HG03571 (cell line): ENCODE data around the gene SKOR1.

Source experiments
- ATAC-seq: cut with Tn5 transposase; IDR thresholded peaks from one replicate; pipeline ENCODE4 v1.9.1; 2021; ENCODE audit not compliant: unreplicated experiment

SKOR1 gene

DNA sequence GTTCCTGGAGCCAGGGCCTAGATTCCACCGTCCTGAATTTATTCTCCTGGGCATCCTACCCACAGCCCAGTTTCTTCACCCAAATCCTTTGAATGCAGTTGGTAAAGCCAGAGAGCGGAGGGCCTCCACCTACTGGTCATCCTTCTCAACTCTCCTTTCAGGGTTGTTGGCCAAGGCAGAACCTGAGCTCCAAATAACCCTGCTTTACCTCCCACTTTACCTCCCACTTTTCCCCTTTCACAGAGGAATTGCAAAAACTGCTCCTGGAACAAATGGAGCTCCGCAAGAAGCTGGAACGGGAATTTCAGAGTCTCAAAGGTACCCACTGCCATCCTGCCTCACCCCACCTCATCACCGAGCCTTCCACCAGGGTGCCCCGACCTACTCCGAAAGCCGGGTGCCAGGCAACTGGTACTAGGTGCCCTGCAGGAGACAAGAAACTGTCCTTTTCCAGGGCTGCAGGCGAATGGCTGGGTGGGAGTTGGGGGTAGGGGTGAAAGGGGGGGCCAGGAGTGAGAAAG, 6.8 kb downstream of the SKOR1 start:
- no peak for ATAC-seq

DNA sequence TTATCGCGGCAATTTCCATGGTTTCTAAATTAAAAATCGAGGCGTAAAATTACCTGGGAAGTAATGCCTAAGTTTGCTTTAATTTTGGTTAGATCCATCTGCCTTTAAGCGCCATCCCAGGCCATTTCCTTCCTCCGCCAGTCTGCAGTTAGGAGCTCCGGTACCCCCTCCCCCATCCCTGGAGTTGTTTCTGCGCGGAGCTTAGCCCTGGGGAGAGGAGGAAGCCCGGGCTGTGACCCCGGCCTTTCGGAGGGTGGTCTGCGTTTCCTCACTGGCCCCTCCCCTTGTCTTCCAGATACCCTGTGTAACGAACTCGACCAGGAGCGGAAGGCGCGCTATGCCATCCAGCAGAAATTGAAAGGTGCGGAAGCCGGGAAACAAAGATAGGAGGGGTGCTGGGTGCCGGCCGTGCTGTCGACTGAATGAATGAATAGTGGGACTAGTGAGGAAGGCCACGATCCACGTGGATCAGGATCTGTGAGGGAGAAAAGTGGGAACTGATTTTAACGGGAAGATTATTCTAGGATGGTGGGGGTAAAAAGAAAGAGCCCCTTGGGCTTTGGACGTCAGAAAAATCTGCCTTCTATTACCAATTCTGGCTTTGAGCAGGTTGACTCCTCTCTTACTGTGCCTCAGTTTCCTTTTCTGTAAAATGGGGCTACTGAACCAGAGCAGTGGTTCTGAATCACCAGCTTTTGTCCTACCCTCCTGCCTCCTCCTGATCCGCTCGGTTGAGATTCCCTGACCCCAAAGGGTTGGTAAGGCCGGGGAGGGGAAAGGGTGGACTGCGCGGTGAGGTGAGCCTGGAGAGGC, 7.8 kb downstream of the SKOR1 start:
- no peak for ATAC-seq

DNA sequence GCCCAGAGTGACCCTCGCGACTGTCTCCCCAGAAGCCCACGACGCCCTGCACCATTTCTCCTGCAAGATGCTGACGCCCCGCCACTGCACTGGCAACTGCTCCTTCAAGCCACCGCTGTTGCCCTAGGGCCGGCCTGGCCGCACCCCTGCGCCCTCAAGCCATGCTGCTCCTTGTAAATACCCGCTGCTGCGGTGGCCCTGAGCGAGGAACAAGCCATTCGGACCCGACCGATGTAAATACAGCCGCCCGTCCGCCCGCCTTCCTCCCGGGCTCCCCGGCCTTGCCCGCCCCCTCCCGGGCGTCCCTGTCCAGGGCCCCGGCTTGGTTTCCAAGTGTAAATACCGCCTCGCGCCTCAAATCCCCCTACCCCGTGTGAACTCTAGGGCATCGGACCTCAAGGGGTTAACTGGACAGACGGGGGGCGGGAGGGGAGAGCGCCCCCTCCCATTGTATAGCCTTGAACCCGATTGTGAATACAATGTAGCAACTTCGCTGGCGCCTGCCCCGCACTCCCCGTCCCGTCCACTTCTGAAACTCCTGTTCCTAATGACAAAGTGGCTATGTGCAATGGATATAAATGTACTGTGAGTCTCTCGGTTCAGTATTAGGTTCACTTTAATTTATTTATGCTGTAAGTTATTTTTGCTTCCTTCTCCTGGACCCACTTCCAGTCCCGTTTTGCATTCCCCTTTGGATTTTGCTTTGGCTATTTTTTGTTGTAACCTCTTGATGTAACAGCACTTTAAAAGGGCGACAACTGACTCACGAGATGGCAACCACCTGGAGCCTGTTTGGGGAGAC, 8.6 kb downstream of the SKOR1 start:
- no peak for ATAC-seq

DNA sequence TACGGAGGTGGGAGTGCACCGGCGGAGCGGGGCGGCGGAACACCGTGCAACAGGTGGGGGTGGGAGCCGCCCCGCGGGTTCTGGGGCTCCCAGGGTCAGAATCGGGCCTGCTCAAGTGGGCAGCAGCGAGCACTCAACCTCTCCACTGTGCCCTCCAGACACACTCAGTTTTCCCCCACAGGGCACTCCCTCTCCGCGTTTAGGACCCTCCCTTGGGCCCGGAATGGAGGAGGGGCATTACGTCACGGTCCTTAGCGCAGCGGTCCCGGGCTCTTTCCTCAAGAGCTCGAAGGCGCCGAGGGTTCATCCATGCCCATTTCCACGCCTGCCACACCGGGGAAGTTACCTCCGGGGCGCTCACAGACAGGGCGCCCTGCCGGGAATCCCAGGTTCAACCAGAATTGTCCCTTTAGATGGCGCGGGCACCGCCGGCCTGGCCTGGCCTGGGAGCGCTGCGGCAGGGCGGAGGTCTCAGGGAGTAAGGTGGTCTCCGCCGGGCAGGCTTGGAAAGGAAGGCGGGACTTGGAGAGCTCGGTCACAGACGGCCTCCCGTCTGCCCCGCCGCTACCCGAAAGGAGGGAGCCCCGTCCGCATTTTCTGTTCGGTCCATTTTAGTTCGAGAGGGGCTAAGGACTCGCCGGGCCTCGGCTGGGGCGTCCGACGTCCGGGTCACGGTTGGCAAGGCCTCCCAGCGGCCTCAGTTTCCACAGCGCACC, 9.4 kb downstream of the SKOR1 start:
- no peak for ATAC-seq

DNA sequence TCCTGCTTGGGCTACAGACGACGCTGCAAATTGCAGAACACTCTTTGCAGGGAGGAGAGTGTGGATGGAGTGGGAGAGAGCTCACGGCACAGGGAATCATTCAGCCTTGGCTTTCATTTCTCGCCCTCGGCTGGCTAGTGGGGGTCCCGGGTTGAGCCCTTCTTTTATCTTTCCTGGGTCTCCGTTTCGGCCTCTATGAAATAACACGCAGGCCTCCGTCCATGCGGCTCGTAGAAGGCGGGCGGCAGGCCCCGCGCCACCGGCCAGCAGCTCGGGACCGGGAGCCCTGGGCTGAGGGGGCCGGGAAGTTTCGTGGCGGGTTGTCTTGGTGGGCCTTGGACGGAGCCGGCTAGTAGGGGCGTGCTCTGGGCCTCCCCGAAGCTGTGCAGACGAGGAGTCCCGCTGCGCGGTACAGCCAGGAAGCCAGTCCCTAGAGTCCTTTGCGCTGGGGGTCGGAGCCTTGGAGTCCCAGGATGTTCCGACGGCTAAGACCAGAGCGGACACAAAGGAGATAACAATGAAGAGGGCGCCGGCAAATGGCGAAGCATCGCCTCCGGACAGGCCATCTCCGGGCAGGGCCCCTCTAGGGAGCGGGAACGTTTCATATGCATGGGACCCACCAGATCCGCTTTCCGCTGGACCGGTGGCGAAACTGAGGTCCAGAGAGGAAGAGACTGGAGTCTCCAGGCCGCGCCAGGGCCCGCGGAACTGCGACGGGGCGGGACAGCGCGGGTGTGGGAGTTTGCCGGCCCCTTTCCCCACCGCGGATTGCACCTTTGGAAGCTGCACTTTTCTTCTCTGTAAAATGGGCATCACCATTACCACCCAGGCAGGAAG, 10.2 kb downstream of the SKOR1 start:
- no peak for ATAC-seq

DNA sequence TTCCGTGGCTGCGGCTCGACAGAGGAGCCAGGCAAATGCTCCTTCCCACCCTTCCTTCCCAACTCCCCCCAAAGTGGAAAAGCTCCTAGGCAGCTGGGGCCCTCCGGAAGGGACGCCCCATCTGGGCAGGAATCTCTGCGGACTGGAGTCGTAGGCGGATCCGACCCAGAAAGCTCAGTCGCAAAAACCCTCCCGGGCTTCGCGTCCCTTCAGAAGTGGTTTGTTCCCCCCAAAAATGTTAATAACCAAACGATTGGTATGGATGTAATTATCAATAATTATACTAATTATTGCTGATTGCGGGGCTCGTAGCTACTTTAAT, 10.8 kb downstream of the SKOR1 start:
- ATAC-seq = no peak

DNA sequence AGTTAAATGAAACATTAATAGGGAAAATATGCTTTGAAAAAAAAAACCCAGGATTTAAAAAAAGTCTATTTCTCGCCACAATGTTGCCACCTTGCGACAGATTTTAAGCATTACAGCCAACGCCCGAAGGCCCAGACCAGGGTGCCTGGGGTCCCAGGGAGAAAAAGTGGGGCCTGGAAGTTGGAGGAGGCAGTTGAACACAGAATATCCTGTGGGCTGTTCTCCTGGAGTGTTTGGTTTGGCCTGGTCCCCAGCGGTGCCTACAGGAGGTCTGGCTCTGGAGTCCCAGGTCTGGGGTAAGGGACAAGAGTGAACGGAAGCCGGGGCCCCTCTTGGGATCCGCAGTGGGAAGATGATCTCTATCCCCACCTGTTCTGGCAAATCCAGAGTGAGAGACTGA, 11.2 kb downstream of the SKOR1 start:
- ATAC-seq = no peak

DNA sequence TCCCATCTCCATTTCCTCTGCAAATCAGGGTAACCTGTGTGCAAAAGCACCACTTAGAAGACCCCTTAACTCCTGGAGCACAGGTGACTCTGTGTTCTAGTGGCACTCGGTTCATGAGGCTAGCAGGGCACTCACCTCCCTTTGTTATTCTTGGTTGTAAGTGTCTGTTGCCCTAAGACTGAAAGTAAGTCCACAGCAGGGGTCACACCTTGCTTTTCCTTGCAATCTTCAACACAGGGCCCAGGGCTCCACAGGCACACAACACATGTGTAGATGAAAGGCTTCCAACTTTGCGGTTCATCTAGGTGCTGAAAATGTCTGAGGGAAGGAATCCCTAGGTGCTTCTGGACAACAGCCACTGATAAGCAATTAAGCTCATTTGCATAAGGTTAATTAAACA, 11.6 kb downstream of the SKOR1 start:
- no peak for ATAC-seq

DNA sequence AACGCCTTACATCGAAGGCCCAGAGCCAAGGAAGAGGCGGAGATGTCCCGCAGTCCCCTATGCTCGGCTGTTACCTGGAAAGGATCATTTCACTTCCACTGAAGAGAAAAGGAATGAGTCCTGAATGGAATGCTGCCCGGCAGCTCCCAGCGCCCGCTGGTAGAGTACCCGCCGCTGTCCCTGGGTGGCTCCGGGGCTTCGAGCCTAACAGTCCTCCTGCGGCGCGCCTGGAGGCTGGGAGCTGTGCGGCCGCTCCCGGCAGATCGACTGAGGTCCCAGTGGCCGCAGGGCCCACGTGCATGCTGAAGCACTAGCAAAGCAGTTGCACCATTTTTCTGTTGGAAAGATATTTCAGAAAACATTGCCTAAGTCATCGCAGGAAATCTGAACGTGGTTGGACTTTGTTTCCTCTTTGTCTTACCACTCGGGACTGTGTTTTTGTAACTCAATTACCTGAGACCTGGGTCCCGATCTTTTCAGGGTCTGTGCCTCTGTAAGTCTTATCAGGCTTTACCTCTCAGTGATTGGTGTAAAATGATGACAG, 13.6 kb downstream of the SKOR1 start:
- no peak for ATAC-seq

DNA sequence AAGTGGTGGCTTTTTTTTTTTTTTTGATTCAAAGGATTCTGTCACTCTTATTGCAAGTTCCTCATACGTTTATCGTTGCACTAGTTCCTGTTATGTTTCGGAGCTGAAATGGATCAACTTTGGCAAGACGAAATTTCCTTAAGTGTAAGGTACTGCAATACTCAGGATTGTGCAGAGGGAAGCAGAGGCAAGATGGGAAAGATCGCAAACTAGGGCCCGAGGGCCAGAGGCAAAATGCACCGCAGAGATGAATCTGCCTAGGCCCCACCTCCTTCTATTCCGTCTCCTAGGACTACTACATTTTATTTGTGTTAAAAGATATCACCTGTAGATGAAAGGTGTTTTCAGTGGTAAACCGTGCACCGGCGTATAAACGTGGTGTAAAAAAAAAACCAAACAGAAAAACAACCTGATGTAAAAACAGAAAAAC, 14.2 kb downstream of the SKOR1 start:
- ATAC-seq = no peak

DNA sequence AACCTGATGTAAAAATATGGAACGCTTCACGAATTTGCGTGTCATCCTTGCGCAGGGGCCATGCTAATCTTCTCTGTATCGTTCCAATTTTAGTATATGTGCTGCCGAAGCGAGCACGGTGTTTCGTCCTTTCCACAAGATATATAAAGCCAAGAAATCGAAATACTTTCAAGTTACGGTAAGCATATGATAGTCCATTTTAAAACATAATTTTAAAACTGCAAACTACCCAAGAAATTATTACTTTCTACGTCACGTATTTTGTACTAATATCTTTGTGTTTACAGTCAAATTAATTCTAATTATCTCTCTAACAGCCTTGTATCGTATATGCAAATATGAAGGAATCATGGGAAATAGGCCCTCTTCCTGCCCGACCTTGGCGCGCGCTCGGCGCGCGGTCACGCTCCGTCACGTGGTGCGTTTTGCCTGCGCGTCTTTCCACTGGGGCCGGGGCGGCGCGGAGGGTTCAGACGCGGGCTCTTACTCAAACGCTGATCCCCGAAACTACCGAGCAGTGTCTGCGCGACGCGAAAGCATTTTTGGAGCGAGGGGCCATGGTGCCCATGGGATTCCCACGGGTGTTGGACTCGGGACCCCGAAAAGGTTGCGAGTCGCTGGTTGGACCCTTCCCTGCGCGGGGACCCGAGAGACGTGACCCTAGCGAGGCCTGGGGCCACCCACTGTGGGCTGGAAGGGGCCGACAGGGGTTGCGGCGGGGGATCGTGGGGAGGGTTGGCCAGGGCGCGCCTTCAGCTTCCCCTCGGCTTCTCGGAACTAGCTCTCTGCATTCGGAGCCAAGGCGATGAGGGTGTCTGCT, 14.8 kb downstream of the SKOR1 start, which contains the start of gene RNU6-1:
Gene RNU6-1, minus strand, starts transcription at position 117 of the 820 bp plus-strand sequence.
- peak; percentile 77 for ATAC-seq

DNA sequence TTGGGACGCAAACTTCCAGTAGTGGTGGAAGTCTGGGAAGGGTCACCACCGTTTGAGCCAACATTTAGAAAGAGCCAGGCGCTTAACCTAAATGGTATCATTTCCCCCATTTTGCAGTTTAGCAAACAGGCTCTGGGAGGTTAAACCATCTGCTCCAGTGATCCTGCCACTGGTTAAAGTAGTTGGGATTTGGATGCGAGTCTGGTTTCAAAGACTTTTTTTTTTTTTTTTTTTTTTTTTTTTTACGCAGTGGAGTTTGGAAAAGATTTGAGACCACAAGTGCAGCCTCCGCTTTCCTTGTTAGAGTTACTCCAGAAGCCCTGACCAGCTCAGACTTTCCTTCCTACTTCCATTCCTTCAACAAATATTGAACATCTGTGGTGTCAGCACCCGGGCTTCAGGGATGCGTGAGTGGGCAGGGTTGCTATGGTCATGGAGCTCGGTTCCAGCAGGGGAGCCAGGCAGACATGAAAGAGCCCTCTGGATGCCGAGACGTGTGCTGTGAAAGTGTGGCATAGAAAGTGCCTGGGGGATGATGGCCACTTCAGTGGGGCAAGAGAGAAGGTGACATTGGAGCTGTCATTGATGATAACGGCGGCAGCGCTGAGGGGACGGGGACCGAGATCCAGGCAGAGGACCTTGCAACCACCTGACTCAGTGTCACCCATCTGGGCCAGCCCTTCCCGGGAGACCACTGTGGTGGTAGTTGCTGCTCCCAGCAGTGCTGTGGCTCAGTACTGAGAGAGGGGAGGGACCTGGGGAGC, 15.6 kb downstream of the SKOR1 start:
- no peak for ATAC-seq

DNA sequence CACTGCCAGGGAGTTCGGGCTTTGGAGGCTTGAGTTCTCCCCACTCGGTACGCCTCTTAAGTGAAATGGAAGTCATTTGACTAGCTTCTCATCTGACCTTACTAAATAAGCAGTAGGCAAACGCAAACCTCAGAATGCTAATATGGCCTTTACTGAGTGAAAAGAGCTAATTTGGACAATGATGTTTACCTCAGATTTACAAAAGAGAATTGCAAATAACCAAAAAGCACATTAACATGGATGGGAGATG, 16.1 kb downstream of the SKOR1 start:
- no peak for ATAC-seq

DNA sequence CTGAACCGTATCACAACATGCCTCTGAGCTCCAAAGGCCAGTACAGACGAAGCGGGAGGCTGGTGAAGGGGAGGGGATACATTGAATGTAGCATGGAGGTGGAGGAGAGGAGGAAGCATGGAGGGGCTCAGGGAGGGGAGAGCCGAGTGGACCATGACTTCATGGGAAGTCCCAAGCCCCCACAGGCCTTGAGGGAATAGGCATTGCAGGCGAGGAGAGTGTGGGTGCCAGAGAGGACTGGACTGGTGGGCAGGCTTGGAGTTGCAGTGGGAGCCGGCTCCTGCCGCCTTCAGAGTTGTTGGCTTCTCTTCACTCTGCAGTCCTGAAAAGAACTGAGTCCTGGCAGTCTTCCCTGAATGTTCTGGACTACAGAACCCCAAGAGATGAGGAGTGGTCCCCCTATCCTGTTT, 17.8 kb downstream of the SKOR1 start:
- no peak for ATAC-seq

DNA sequence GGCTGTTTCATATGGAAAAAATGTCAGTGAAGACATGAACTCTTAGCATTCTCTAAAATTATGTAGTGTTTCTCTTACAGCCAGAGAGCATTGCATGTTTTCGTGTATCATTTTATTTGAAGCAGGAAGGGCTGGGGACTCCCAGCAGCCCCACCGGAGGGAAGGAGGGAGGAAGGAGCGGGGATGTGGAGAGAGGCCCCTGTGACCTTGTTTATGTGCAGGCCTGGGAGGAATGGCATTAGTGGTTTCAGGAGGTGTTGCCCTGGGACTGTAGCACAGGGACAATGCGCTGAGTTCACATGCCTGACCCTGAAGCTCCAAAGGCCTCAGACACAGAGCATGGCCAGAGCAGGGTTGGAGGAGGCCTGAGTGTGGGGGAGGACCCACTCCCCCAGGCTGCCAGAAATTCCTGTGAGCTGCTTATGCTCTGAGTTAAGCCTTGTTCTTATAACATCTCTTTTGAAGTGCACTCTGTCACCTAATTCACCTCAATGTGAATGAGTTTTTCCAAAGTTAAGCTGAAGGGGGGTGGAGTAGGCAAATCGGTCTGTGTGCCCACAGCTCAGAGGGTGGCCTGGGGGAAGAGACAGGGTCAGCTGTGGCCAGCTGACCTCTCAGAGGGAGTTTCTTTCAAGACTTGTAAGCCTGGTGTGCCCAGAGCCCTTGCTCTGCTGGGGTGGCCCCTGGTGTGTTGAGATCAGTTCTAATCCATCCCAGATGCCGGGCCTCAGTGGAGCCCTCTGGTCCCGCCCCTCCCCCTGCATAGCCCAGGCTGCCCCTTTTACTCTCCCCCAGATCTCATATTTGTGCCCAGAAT, 18.5 kb downstream of the SKOR1 start:
- ATAC-seq = no peak

DNA sequence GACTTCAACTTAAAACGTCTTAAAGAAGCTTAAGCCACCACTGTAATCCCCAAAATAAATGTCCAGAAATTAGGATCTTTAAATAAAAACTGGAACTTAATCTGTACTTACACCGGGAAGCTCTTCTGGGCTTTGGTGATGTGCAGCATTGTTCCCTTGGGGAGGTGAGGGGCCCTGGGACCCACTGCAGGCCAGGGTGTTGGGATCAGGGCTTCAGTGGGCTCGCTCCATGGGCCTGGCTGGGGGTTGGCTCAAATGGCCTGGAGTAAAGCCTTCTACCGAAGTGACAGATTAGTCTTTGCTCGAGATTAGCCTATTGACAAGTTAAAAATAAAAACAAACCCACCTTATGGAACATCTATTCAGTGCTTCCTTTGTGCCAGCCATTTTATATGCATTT, 20.7 kb downstream of the SKOR1 start:
- ATAC-seq = no peak

DNA sequence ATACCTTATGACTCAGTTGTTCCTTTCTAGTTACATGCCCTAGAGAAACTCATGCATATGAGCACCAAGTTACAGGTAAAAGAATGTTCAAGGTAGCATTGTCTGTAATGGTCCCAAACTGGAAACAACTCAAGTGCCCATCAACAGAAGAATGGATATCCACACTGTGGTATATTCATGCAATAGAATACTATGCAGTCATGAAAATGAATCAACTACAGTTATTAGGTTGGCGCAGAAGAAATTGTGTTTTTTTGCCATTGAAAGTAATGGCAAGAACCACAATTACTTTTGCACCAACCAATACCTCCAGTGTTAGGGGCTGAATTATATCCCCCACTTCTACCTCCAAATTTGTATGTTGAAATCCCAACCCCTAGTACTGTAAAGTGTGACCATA, 24.2 kb downstream of the SKOR1 start:
- ATAC-seq = no peak

DNA sequence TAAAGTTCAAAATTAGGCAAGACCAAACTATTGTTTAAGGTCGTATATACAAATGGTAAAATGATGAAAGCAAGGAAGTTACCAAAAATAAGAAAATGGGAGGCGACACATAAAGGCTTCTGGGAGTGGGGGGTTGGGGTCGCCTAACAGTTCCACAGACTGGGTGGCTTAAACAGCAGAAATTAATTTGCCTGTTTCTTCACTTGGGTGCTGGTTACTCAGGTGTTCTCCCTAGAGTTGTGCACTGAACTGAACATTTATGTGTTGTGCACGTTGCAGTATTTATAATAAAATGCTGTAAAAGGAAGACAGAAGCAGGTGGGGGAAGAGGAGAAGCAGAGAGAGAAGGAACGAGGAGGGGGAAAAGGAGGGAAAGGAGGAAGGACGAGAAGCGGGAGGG, 25.0 kb downstream of the SKOR1 start:
- no peak for ATAC-seq
